ENCODE measurements around the gene TDRD3.
A peak's percentile ranks its signal among the peaks of the same experiment; 100 is the strongest.

TDRD3 gene

DNA sequence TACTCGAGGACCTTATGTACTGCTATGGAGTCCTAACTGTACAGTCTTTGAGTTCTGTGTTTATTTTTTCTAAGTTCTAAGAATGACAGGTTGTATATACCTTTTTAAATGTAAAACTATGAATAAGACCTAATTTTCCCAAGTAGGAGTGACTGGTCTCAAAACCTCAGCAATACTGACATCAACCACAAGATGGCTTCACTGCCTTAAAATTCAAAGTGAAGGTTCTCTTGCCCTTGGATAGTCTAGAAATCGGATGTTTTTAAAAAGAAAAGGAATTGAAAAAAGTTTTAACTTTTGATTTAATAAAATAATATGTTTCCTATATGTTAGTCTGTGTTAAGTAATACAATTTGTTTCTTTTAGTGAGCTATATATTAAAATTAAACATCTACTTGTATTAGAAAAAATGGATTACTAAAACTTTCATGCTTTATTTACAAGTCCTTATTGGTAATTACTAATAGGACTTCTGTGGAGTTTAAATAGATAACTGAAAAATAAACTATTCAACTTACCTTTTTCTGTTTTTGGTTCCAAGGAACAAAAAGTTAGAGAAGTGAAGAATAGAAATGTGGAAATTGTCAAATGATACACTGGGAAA lies 52.0 kb downstream of the TDRD3 start:
- no peaks in the 10 kb centered on the region for H3K9me3 ChIP-seq
- H3K36me3 ChIP-seq (replicated peaks) = no peaks in the 10 kb centered on the region
- in situ Hi-C loops (cut with MboI; ENCODE audit: low sequenced_read_pairs) = no loop called here
- DNase-seq (ENCODE audit: low spot score in 2 of 2) = peak; percentile 50 to 56
- H3K4me1 ChIP-seq = no peaks in the 10 kb centered on the region; the same call in 1 of the 2 replicates
- no peaks in the 10 kb centered on the region for H3K27me3 ChIP-seq (ENCODE audit: low read depth)
- H3K4me3 ChIP-seq = no peak overlapping the region

DNA sequence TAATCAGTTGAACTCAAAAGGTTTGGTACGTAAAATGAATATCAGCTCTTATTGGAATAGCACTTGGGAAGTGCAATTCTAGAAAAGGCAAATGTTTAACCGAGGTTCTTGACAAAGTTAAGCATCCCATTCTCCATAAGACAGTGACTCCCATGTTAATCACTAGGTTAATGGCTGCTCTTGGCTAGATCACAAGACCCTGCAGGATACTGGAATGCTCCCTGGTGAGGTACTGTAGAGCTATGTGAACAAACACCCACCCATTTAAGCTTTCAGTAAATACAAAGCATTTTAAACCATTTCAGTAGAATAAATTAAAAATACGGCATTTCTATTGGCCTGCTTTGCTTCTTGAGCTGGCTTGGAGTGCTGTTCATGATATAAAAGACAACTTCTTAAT lies 56.5 kb downstream of the TDRD3 start:
- Histone ChIP-seq H3K4me1 (no peaks in the 10 kb centered on the region; the same call in 1 of the 2 replicates), H3K4me3 (no peak overlapping the region), H3K9me3 (no peaks in the 10 kb centered on the region; the same call in 1 of the 2 replicates), H3K27me3 (ENCODE audit: low read depth) (no peaks in the 10 kb centered on the region), H3K36me3 (replicated peaks) (no peaks in the 10 kb centered on the region; the same call in 1 of the 2 replicates)
- in situ Hi-C loops (cut with MboI; ENCODE audit: low sequenced_read_pairs) = loop anchor here (25.0 kb wide), 1 partner anchor 1509 kb away; no protein-coding TSS in a partner anchor
- DNase-seq (ENCODE audit: low spot score in 2 of 2) = no peak

DNA sequence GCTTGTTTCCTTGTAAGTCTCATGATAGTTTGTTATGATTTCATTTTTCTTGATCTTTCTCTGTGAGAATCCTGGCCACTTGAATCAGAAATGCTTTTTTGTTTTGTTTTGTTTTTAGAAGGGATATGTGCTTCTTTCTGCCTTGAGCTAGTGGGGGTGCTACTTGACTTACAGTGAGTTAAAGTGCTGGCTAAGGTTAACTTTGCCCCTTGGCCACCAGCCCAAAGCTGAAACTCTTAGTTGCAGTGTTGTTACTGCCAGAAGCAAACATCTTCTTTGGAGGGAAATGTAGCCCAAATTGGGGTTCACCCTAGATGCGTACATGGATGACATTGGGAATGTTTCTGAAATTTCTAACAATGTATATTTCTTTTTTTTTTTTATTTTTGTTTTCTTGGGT lies 57.4 kb downstream of the TDRD3 start:
- DNase-seq (ENCODE audit: low spot score in 2 of 2) = no peak
- H3K4me1 ChIP-seq = no peaks in the 10 kb centered on the region; the same call in 1 of the 2 replicates
- in situ Hi-C loops (cut with MboI; ENCODE audit: low sequenced_read_pairs) = loop anchor here (25.0 kb wide), 1 partner anchor 1508 kb away; no protein-coding TSS in a partner anchor
- no peaks in the 10 kb centered on the region for H3K27me3 ChIP-seq (ENCODE audit: low read depth)
- H3K4me3 ChIP-seq = no peak overlapping the region
- no peaks in the 10 kb centered on the region; the same call in 1 of the 2 replicates for H3K9me3 ChIP-seq
- H3K36me3 ChIP-seq (replicated peaks) = no peaks in the 10 kb centered on the region; the same call in 1 of the 2 replicates

DNA sequence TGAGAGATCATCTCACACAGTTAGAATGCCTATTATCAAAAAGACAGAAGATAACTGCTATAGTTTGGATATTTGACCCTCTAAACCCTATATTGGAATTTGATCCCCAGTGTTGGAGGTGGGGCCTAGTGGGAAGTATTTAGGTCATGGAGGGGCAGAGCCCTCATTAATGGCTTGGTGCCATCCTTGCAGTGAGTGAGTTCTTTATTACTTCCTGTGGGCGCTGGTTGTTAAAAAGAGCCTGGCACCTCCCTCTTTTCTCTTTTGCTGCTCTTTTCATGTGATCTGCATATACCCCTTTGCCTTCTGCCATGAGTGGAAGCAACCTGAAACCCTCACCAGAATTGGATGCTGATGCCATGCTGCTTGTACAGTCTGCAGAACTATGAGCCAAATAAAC lies 66.8 kb downstream of the TDRD3 start:
- no peak for DNase-seq (ENCODE audit: low spot score in 2 of 2)
- H3K36me3 ChIP-seq (replicated peaks) = peaks cover 5% of the 10 kb centered on the region
- H3K9me3 ChIP-seq = no peaks in the 10 kb centered on the region; the same call in 1 of the 2 replicates
- H3K4me1 ChIP-seq = peaks cover 2% of the 10 kb centered on the region; the same call in 1 of the 2 replicates
- in situ Hi-C loops (cut with MboI; ENCODE audit: low sequenced_read_pairs) = loop anchor here (25.0 kb wide), 1 partner anchor 1499 kb away; no protein-coding TSS in a partner anchor
- no peaks in the 10 kb centered on the region for H3K27me3 ChIP-seq (ENCODE audit: low read depth)
- no peak overlapping the region for H3K4me3 ChIP-seq

DNA sequence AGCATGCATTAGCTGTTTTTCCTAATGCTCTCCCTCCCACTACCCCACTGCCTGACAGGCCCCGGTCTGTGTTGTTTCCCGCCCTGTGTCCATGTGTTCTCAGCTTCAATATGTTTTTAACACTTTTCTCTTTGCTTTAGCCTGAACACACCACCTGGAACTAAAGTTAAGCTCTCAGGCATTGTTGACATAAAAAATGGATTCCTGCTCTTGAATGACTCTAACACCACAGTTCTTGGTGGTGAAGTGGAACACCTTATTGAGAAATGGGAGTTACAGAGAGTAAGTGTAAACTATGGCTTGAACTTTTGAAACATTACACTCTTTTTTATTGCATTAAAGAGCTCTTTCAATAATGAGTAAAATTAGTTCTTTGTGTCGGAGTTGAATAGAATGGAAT lies 70.1 kb downstream of the TDRD3 start:
- H3K4me1 ChIP-seq = peaks cover 2% of the 10 kb centered on the region; the same call in 1 of the 2 replicates
- no peak overlapping the region for H3K4me3 ChIP-seq
- no peaks in the 10 kb centered on the region; the same call in 1 of the 2 replicates for H3K9me3 ChIP-seq
- in situ Hi-C loops (cut with MboI; ENCODE audit: low sequenced_read_pairs) = loop anchor here (25.0 kb wide), 1 partner anchor 1495 kb away; no protein-coding TSS in a partner anchor
- no peaks in the 10 kb centered on the region for H3K27me3 ChIP-seq (ENCODE audit: low read depth)
- DNase-seq (ENCODE audit: low spot score in 2 of 2) = no peak
- no peaks in the 10 kb centered on the region; the same call in 1 of the 2 replicates for H3K36me3 ChIP-seq (replicated peaks)

DNA sequence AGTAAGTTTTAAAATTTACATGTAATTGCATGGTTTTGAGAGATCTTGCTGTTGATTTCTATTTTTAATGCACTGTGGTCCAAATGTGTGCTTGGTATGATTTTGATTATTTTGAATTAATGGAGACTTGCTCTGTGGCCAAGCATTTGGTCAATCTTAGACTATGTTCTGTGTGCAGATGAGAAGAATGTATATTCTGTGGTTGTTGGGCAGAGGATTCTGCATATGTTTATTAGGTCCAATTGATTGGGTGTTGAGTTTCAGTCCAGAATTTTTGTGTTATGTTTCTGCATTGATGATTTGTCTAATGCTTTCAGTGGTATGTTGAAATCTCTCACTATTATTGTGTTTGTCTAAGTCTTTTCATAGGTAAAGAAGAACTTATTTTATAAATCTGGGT lies 82.3 kb downstream of the TDRD3 start:
- H3K36me3 ChIP-seq (replicated peaks) = no peaks in the 10 kb centered on the region; the same call in 1 of the 2 replicates
- H3K4me1 ChIP-seq = no peaks in the 10 kb centered on the region
- no peak overlapping the region for H3K4me3 ChIP-seq
- peaks cover 5% of the 10 kb centered on the region; the same call in 1 of the 2 replicates for H3K9me3 ChIP-seq
- H3K27me3 ChIP-seq (ENCODE audit: low read depth) = no peaks in the 10 kb centered on the region
- in situ Hi-C loops (cut with MboI; ENCODE audit: low sequenced_read_pairs) = no loop called here
- no peak for DNase-seq (ENCODE audit: low spot score in 2 of 2)

DNA sequence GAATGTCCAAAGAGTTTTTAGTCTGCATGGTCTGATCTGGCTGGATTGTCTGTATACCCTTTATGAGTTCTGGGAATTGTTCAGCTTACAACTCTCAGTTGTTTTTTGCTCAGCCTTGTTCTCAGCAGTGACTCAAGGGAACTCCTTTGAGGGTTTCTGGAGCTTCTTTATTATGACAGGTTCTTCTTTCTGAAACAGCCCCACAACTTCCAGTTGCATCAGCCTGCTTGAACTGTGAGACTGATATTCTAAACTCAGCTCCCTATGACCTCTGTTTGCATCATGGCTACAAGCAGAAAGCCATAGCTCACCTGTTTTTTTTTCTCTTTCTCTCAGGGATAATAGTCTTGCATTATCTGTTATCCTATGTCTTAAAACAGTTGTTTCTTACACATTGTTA lies 85.0 kb downstream of the TDRD3 start:
- H3K36me3 ChIP-seq (replicated peaks) = peaks cover 5% of the 10 kb centered on the region; the same call in 1 of the 2 replicates
- H3K4me1 ChIP-seq = no peaks in the 10 kb centered on the region
- H3K4me3 ChIP-seq = no peak overlapping the region
- in situ Hi-C loops (cut with MboI; ENCODE audit: low sequenced_read_pairs) = no loop called here
- H3K9me3 ChIP-seq = no peaks in the 10 kb centered on the region
- no peaks in the 10 kb centered on the region for H3K27me3 ChIP-seq (ENCODE audit: low read depth)
- no peak for DNase-seq (ENCODE audit: low spot score in 2 of 2)

DNA sequence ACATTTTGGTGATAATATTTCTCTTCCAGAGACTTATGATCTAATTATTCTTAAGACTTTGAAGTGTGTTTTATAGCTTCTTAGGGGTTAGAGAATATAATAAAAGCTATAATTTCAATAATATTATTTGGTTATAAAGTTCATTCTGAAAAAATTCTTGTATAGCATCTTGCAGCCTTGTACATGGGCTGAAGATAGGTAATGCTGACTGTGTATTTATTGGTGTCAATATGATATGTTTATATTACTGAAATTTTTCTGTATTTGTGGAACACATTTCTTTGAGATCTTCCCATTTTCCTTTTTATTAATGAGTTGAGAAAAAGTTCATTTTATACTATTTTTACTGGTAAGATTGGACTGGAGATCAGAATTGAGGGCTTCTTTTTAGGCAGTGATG lies 87.8 kb downstream of the TDRD3 start:
- H3K4me3 ChIP-seq = no peak overlapping the region
- peaks cover 2% of the 10 kb centered on the region; the same call in 1 of the 2 replicates for H3K9me3 ChIP-seq
- DNase-seq (ENCODE audit: low spot score in 2 of 2) = no peak
- H3K4me1 ChIP-seq = no peaks in the 10 kb centered on the region
- H3K27me3 ChIP-seq (ENCODE audit: low read depth) = no peaks in the 10 kb centered on the region
- peaks cover 5% of the 10 kb centered on the region; the same call in 1 of the 2 replicates for H3K36me3 ChIP-seq (replicated peaks)
- in situ Hi-C loops (cut with MboI; ENCODE audit: low sequenced_read_pairs) = no loop called here

DNA sequence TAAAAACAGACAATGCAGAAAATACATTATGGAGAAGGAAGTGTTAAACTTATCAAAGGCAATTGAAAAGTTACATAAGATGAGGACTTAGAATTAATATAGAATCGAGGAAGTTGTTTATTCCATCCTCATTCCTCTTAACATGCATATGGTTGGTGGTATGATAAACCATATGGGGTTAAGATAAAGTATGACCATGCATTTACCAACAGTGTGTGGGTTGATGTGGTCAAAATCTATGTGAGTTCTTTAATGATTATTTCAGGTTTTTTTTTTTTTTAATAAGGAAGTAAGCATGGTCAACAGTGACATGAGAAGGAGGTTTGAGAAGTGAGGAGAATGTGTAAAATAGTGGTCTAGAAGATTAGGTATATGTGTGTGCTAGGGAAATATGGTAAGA lies 94.5 kb downstream of the TDRD3 start:
- Histone ChIP-seq H3K4me3 (no peak overlapping the region), H3K4me1 (no peaks in the 10 kb centered on the region), H3K9me3 (peaks cover 2% of the 10 kb centered on the region; the same call in 1 of the 2 replicates), H3K27me3 (ENCODE audit: low read depth) (no peaks in the 10 kb centered on the region), H3K36me3 (replicated peaks) (peaks cover 2% of the 10 kb centered on the region; the same call in 1 of the 2 replicates)
- DNase-seq (ENCODE audit: low spot score in 2 of 2) = no peak
- in situ Hi-C loops (cut with MboI; ENCODE audit: low sequenced_read_pairs) = no loop called here

DNA sequence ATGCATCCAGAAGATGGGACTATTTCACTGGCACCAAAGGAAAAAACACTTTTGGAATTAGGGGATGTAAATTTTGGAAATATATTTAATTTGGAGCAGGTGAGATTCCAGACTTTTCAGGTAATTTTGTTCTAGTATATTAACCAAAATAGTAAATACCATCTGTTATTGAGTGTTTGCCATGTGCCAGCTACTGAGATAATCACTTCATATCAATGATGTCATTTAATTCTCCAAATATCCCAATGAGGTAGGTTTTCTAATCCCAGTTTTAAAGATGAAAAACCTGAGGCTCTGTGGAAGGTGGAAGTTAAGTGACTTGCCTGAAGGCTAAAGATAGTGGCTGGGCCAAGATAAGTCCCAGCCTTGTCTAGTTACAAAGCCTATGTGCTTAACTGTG lies 95.2 kb downstream of the TDRD3 start:
- no peaks in the 10 kb centered on the region for H3K27me3 ChIP-seq (ENCODE audit: low read depth)
- no peak for DNase-seq (ENCODE audit: low spot score in 2 of 2)
- peaks cover 4% of the 10 kb centered on the region; the same call in 1 of the 2 replicates for H3K36me3 ChIP-seq (replicated peaks)
- no peaks in the 10 kb centered on the region for H3K4me1 ChIP-seq
- in situ Hi-C loops (cut with MboI; ENCODE audit: low sequenced_read_pairs) = no loop called here
- H3K9me3 ChIP-seq = peaks cover 2% of the 10 kb centered on the region; the same call in 1 of the 2 replicates
- no peak overlapping the region for H3K4me3 ChIP-seq

DNA sequence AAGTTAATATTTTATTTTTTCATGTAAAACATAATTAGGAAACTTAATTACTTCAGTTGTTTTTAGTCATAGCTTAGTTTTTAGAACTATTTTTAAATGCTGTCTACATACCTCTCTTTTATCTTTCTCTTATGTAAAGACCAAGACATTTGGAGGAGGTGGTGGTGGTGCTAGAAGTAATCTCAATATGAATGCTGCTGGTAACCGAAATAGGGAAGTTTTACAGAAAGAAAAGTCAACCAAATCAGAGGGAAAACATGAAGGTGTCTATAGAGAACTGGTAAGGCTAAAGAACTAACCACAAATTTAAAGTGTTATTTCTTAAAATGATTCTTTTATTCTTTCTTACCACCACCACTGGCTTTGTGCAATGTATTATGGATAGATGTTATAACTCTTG lies 97.3 kb downstream of the TDRD3 start:
- in situ Hi-C loops (cut with MboI; ENCODE audit: low sequenced_read_pairs) = no loop called here
- H3K27me3 ChIP-seq (ENCODE audit: low read depth) = no peaks in the 10 kb centered on the region
- H3K4me3 ChIP-seq = no peak overlapping the region
- no peaks in the 10 kb centered on the region for H3K4me1 ChIP-seq
- no peaks in the 10 kb centered on the region; the same call in 1 of the 2 replicates for H3K9me3 ChIP-seq
- no peak for DNase-seq (ENCODE audit: low spot score in 2 of 2)
- peaks cover 4% of the 10 kb centered on the region; the same call in 1 of the 2 replicates for H3K36me3 ChIP-seq (replicated peaks)

DNA sequence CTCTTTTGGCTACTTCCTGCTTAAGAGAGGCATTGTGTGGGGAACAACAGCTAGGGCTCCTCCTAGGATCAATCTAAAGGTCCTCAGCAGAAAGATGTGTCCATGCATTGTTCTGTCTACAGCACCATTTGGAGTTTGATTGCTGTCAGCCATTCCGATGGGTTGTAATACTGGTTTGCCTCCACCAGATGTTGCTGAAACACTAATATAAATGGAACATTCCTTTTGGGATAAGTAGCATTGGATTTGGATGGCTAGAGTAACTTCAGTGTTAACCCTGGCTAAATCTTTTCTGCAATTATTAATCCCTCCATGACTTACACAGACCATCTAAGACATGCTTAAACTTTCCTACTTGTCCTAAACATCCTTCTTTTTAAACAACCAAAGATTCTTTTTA lies 104.2 kb downstream of the TDRD3 start:
- H3K4me3 ChIP-seq = no peak overlapping the region
- H3K27me3 ChIP-seq (ENCODE audit: low read depth) = no peaks in the 10 kb centered on the region
- no peak for DNase-seq (ENCODE audit: low spot score in 2 of 2)
- peaks cover 9% of the 10 kb centered on the region for H3K9me3 ChIP-seq
- in situ Hi-C loops (cut with MboI; ENCODE audit: low sequenced_read_pairs) = no loop called here
- H3K4me1 ChIP-seq = no peaks in the 10 kb centered on the region
- peaks cover 6% of the 10 kb centered on the region; the same call in 1 of the 2 replicates for H3K36me3 ChIP-seq (replicated peaks)

DNA sequence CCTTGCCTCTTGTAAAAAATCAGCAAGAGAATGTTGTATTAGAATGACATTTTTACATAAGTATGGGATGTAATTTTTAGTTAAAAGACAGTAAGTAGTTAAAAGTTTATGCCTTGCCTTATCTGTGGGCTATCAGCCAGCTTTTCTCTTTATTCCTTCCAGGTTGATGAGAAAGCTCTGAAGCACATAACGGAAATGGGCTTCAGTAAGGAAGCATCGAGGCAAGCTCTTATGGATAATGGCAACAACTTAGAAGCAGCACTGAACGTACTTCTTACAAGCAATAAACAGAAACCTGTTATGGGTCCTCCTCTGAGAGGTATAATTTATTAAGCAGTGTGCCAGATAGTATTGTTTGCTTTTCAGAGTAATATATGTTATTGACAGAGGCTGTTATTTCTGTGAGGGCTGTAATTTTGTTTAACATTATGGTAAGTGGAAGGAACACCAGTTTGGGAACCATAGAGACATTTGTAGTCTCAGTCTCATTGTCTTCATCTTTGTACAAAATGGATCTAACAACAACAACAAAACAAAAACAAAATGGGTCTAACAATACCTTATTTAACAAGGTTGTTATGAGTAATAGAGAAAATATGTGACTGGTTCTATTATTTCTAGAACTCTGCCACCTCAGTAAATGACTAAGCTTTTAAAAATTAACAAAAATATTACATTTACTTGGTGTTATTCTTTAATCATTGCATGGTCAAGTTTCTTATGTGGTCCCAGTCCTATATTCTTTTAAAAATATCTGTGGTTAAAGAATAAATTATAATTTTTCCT lies 112.8 kb downstream of the TDRD3 start:
- in situ Hi-C loops (cut with MboI; ENCODE audit: low sequenced_read_pairs) = no loop called here
- H3K4me3 ChIP-seq = no peak overlapping the region
- H3K9me3 ChIP-seq = 0 out of 2 replicates have a peak, but pooled peaks cover 2% of the 10 kb centered on the region
- 0 out of 2 replicates have a peak, but pooled peaks cover 5% of the 10 kb centered on the region for H3K36me3 ChIP-seq (replicated peaks)
- H3K4me1 ChIP-seq = no peaks in the 10 kb centered on the region
- H3K27me3 ChIP-seq (ENCODE audit: low read depth) = no peaks in the 10 kb centered on the region
- DNase-seq (ENCODE audit: low spot score in 2 of 2) = no peak
